Natural killer cell (primary cell): Measurements from ENCODE around the gene C1orf21. TPM values are rescaled to one million over a fixed set of nuclear protein-coding genes. Genes with fewer than 3 reads are reported as not detected.

Source experiments
- ATAC-seq, 3 donors: fragments of 150-1000 bp in 2 of 3; fragments of 200-7000 bp in 1 of 3; cut with Tn5 transposase; 1 replicate in 1 of 3; 2 replicates in 2 of 3; pipeline ENCODE4 v1.10.0; 2021; ENCODE audit warnings: mild to moderate bottlenecking in 2 of 3, moderate library complexity in 2 of 3
- DNase-seq, 2 donors: peaks; one replicate each; pipeline versions ENCODE4 v3.0.0 to v3.0.0-alpha.2; 2013 to 2021; ENCODE audit warnings: mixed read lengths in 1 of 2
- H3K27ac ChIP-seq: one replicate; pipeline ENCODE4 v1.5.1; 2013; ENCODE audit warnings: mild to moderate bottlenecking, low read length
- H3K27me3 ChIP-seq: one replicate; pipeline ENCODE4 v1.6.1; 2013; ENCODE audit warnings: low read length; ENCODE audit not compliant: control insufficient read depth, insufficient read depth
- H3K36me3 ChIP-seq: one replicate; pipeline ENCODE4 v1.6.1; 2013; ENCODE audit warnings: low read length; ENCODE audit not compliant: control insufficient read depth, insufficient read depth
- H3K4me1 ChIP-seq: one replicate; pipeline ENCODE4 v1.6.1; 2013; ENCODE audit warnings: low read length; ENCODE audit not compliant: control insufficient read depth, insufficient read depth
- H3K4me3 ChIP-seq: one replicate; pipeline ENCODE4 v1.5.1; 2013; ENCODE audit warnings: low read length
- H3K9me3 ChIP-seq: one replicate; pipeline ENCODE4 v1.6.1; 2013; ENCODE audit warnings: low read length; ENCODE audit not compliant: control insufficient read depth, insufficient read depth
- H3K27ac Mint-ChIP-seq, 2 donors: one replicate each; pipeline ENCODE4 v1.8.0; 2022; ENCODE audit warnings: mild to moderate bottlenecking in 2 of 2, mixed read lengths in 2 of 2, moderate library complexity in 1 of 2
- H3K27me3 Mint-ChIP-seq, 2 donors: one replicate each; pipeline ENCODE4 v1.8.0; 2022; ENCODE audit warnings: low read depth in 2 of 2, mixed read lengths in 2 of 2
- H3K36me3 Mint-ChIP-seq: one replicate; pipeline ENCODE4 v1.8.0; 2022; ENCODE audit warnings: mixed read lengths
- H3K4me1 Mint-ChIP-seq, 2 donors: one replicate each; pipeline ENCODE4 v1.8.0; 2022; ENCODE audit warnings: mixed read lengths in 2 of 2
- H3K4me3 Mint-ChIP-seq: one replicate; pipeline ENCODE4 v1.8.0; 2022; ENCODE audit warnings: mild to moderate bottlenecking, moderate library complexity, mixed read lengths
- H3K9me3 Mint-ChIP-seq, 2 donors: one replicate each; pipeline ENCODE4 v1.8.0; 2022; ENCODE audit warnings: mixed read lengths in 2 of 2
- WGBS: methylation state at CpG from one replicate; pipeline ENCODE4 v1.1.7; 2013; ENCODE audit warnings: missing lambda C conversion rate; ENCODE audit not compliant: insufficient coverage; 5-methylcytosine and 5-hydroxymethylcytosine counted together
- intact Hi-C: fragments of 100-400 bp; cut with micrococcal nuclease; formaldehyde crosslinking; loops from one replicate; pipeline ENCODE4 v1.14.2; 2022
- total RNA-seq, 4 donors: library from RNA; stranded (reverse); fragments of 120-200 nt in 1 of 4; gene quantifications; one replicate each; pipeline versions ENCODE4 v1.2.3 to v1.2.4, GENCODE V29; 2013 to 2022
- TF ChIP-seq, protein P1 (sequence below): fragments of 200-600 bp; IDR thresholded peaks from one replicate; pipeline ENCODE4 v1.8.0; 2022; ENCODE audit warnings: antibody characterized with exemption

The C1orf21 gene
- total RNA-seq, 3 donors from 2014 or later (not counting 1 experiment from before 2014, with no cell fraction given) = 84.3 to 111 (median 88.3) TPM

DNA sequence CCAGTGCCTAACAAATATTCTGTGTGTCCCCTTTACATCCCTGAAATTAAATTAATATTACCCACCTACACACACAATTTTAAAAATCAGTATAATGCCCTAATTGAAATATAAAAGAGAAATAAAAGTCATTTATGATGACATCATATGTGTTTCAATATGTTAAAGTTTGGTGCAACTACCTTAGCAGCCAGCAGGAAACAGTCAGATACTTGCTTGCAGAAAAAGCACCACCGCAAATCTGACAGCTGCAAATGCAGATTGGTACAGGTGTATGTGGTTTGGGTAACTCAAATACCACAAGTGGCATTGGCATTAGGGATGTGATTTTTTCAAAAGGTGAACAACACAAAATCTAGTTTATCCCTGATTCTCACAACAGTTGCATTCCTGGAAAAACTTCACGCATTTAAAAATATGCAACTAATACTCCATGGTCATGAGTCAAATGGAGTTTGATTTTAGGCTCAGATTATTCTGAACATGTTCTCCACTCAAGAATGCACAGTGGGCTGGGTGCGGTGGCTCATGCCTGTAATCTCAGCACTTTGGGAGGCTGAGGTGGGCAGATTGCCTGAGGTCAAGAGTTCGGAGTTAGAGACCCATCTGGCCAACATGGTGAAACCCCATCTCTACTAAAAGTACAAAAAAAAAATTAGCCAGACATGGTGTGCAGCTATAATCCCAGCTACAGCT is 261.5 kb downstream of the C1orf21 start:
- H3K27me3 ChIP-seq = no peaks in the 10 kb centered on the region
- DNase-seq (no peak), ATAC-seq (no peak)
- H3K36me3 ChIP-seq = no peaks in the 10 kb centered on the region
- Mint-ChIP-seq H3K27ac (no peak overlapping the region), H3K4me3 (no peak overlapping the region), H3K27me3 (peaks cover 0 to 7% of the 10 kb centered on the region in 2 donors), H3K36me3 (no peaks in the 10 kb centered on the region), H3K4me1 (no peaks in the 10 kb centered on the region), H3K9me3 (peaks cover 0 to 2% of the 10 kb centered on the region in 2 donors)
- WGBS = 93% methylated on average over 4 of the region's 4 CpGs
- H3K4me1 ChIP-seq = no peaks in the 10 kb centered on the region
- H3K4me3 ChIP-seq = no peak overlapping the region
- no peak overlapping the region for H3K27ac ChIP-seq
- intact Hi-C loops = no loop called here
- H3K9me3 ChIP-seq = no peaks in the 10 kb centered on the region
- TF ChIP-seq, protein P1, sequence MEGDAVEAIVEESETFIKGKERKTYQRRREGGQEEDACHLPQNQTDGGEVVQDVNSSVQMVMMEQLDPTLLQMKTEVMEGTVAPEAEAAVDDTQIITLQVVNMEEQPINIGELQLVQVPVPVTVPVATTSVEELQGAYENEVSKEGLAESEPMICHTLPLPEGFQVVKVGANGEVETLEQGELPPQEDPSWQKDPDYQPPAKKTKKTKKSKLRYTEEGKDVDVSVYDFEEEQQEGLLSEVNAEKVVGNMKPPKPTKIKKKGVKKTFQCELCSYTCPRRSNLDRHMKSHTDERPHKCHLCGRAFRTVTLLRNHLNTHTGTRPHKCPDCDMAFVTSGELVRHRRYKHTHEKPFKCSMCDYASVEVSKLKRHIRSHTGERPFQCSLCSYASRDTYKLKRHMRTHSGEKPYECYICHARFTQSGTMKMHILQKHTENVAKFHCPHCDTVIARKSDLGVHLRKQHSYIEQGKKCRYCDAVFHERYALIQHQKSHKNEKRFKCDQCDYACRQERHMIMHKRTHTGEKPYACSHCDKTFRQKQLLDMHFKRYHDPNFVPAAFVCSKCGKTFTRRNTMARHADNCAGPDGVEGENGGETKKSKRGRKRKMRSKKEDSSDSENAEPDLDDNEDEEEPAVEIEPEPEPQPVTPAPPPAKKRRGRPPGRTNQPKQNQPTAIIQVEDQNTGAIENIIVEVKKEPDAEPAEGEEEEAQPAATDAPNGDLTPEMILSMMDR = no peak

DNA sequence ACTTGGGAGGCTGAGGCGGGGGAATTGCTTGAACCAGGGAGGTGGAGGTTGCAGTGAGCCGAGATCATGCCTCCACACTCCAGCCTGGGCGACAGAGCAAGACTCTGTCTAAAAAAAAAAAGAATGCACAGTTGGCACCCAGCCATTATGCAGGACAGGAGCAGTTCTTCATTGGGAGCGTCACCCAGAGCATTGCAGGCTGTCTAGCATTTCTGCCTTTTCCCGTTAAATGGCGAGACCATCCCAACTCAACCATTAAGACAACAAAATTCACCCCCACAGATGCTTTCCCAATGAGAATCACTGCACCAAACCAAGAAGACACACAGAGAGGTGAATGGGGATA is 262.0 kb downstream of the C1orf21 start:
- H3K27me3 ChIP-seq = no peaks in the 10 kb centered on the region
- no peaks in the 10 kb centered on the region for H3K9me3 ChIP-seq
- Mint-ChIP-seq H3K36me3 (no peaks in the 10 kb centered on the region), H3K4me1 (no peaks in the 10 kb centered on the region), H3K9me3 (peaks cover 0 to 2% of the 10 kb centered on the region in 2 donors), H3K27me3 (peaks cover 0 to 7% of the 10 kb centered on the region in 2 donors), H3K4me3 (no peak overlapping the region), H3K27ac (no peak overlapping the region)
- no peaks in the 10 kb centered on the region for H3K4me1 ChIP-seq
- H3K36me3 ChIP-seq = no peaks in the 10 kb centered on the region
- no peak overlapping the region for H3K4me3 ChIP-seq
- WGBS = 93% methylated on average over 6 of the region's 6 CpGs
- TF ChIP-seq, protein P1 = no peak
- ATAC-seq (no peak), DNase-seq (no peak)
- intact Hi-C loops = no loop called here
- no peak overlapping the region for H3K27ac ChIP-seq

DNA sequence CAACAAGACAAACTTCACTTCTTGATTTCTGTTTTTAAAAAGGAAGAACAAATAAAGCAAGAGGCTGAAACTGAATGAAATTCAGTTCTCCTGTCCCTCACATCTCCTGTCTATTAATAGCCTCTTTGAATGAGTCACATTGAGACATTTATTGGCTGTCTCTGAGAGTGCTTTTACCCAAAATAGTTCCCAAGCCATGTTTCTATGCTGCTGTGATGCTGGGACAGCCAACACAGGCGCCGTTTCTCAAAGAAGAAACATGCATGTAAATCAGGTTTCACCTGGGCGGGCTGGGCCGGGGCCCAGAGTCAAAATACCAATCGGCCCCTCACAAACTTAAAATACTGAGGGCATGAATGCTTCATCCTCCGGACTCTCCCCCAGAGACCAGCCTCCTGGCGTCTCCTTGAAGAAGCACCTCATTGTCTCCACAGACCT is 262.6 kb downstream of the C1orf21 start:
- Mint-ChIP-seq H3K36me3 (no peaks in the 10 kb centered on the region), H3K4me3 (no peak overlapping the region), H3K4me1 (no peaks in the 10 kb centered on the region), H3K9me3 (peaks cover 0 to 2% of the 10 kb centered on the region in 2 donors), H3K27ac (no peak overlapping the region), H3K27me3 (peaks cover 2 to 7% of the 10 kb centered on the region in 2 donors)
- intact Hi-C loops = no loop called here
- no peak for DNase-seq
- ATAC-seq = no peak
- TF ChIP-seq, protein P1 = no peak
- no peaks in the 10 kb centered on the region for H3K9me3 ChIP-seq
- H3K36me3 ChIP-seq = no peaks in the 10 kb centered on the region
- no peaks in the 10 kb centered on the region for H3K4me1 ChIP-seq
- WGBS = 85% methylated on average over 7 of the region's 7 CpGs
- H3K4me3 ChIP-seq = no peak overlapping the region
- no peak overlapping the region for H3K27ac ChIP-seq
- no peaks in the 10 kb centered on the region for H3K27me3 ChIP-seq
